HepG2 (cell line): ENCODE measurements around the gene ADM5. TPM values are rescaled to one million over a fixed set of nuclear protein-coding genes. Genes with fewer than 3 reads are reported as not detected.

ENCODE experiments used
- ATF6 ChIP-seq: sonication (generic); formaldehyde crosslinking; conservative IDR thresholded peaks from 2 replicates; pipeline ENCODE4 v1.4.0; 2020; ENCODE audit warnings: missing genetic modification reagents
- BCLAF1 ChIP-seq: fragments of 450-650 bp; IDR thresholded peaks from 2 replicates; pipeline ENCODE4 v1.6.1; 2017; ENCODE audit warnings: mild to moderate bottlenecking
- DRAP1 ChIP-seq: IDR thresholded peaks from 2 replicates; pipeline ENCODE4 v1.6.1; 2016; ENCODE audit warnings: missing genetic modification reagents, missing compliant biosample characterization
- ELK4 ChIP-seq: sonication (generic); formaldehyde crosslinking; IDR thresholded peaks from 2 replicates; pipeline ENCODE4 v1.9.0; 2021; ENCODE audit warnings: missing genetic modification reagents, borderline replicate concordance
- GMEB1 ChIP-seq: sonication (generic); formaldehyde crosslinking; IDR thresholded peaks from 2 replicates; pipeline ENCODE4 v1.5.1; 2020; ENCODE audit warnings: missing genetic modification reagents, mild to moderate bottlenecking, borderline replicate concordance
- ZC3H4 ChIP-seq: sonication (generic); formaldehyde crosslinking; IDR thresholded peaks from 2 replicates; pipeline ENCODE4 v1.4.0; 2020; ENCODE audit warnings: missing genetic modification reagents, borderline replicate concordance
- ZMYM2 ChIP-seq: sonication (generic); formaldehyde crosslinking; IDR thresholded peaks from 2 replicates; pipeline ENCODE4 v1.8.0; 2022; ENCODE audit warnings: mild to moderate bottlenecking, missing genetic modification reagents
- ZNF235 ChIP-seq: sonication (generic); formaldehyde crosslinking; IDR thresholded peaks from 2 replicates; pipeline ENCODE4 v1.8.1; 2023; ENCODE audit warnings: mild to moderate bottlenecking, missing genetic modification reagents, borderline replicate concordance
- ZNF329 ChIP-seq: sonication (generic); formaldehyde crosslinking; IDR thresholded peaks from 2 replicates; pipeline ENCODE4 v1.9.0; 2021; ENCODE audit warnings: low read depth, mild to moderate bottlenecking, missing genetic modification reagents
- ZNF563 ChIP-seq: sonication (generic); formaldehyde crosslinking; IDR thresholded peaks from 2 replicates; pipeline ENCODE4 v1.8.0; 2022; ENCODE audit warnings: mild to moderate bottlenecking, moderate library complexity, missing genetic modification reagents
- ZNF564 ChIP-seq: sonication (generic); formaldehyde crosslinking; IDR thresholded peaks from 2 replicates; pipeline ENCODE4 v1.8.1; 2023; ENCODE audit warnings: mild to moderate bottlenecking, missing genetic modification reagents
- polyA plus RNA-seq, 8 experiments: library from polyadenylated mRNA; depleted of rRNA in 3 of 8; stranded (reverse) in 7 of 8; unstranded in 1 of 8; fragments of >200 nt; fragmentation: Illumina TruSeq in 4 of 8; extraction: Trizol in 4 of 8; gene quantifications; 2 replicates each; pipeline versions ENCODE4 v1.2.1 to v1.2.3, GENCODE V29; 2011 to 2016; ENCODE audit warnings: low read depth in 4 of 8, missing spikeins in 1 of 8, mixed read lengths in 1 of 8; ENCODE audit not compliant: insufficient read depth in 1 of 8
- total RNA-seq, 5 experiments: library from RNA; depleted of rRNA; stranded (reverse); fragments of >200 nt; fragmentation: Illumina TruSeq; extraction: Trizol; gene quantifications; 2 replicates each; pipeline ENCODE4 v1.2.3, GENCODE V29; 2016; ENCODE audit warnings: low read depth in 1 of 5

The ADM5 gene
- total and polyA plus RNA-seq, 2 of the 13 experiments (the other 11 are each of a cell fraction or from before 2014, with no cell fraction given), result 2.7 to 4.1 TPM

- no peak for TF ChIP-seq BCLAF1
- TF ChIP-seq ATF6 (CRISPR knock-in tag), result no peak
- TF ChIP-seq ELK4, result no peak
- TF ChIP-seq ZNF563 (CRISPR knock-in tag), result no peak
- peak; percentile 59 for TF ChIP-seq DRAP1 (CRISPR knock-in tag)
- no peak for TF ChIP-seq ZMYM2
- no peak for TF ChIP-seq ZC3H4
- TF ChIP-seq GMEB1 (CRISPR knock-in tag), result peak; percentile 79
- no peak for TF ChIP-seq ZNF564 (CRISPR knock-in tag)
- TF ChIP-seq ZNF235 (CRISPR knock-in tag), result no peak
- no peak for TF ChIP-seq ZNF329 (CRISPR knock-in tag)
Measured at GRCh38 chr19:49664171-49665035, 25.0 kb upstream of the ADM5 start (continued).
